SK-N-SH (cell line): ENCODE data around the gene TAF1B. TPM values are rescaled to one million over a fixed set of nuclear protein-coding genes. Genes with fewer than 3 reads are reported as not detected.

Source experiments
- CTCF ChIA-PET: fragments of 300-600, 350-600 bp; formaldehyde crosslinking; extraction: SDS; loops from one replicate; lab custom pipeline; 2021; lab: Yijun Ruan, JAX
- POLR2A ChIA-PET: fragments of 350-600 bp; sonication (Branson Sonifier 250); formaldehyde crosslinking; extraction: SDS; loops from one replicate; lab custom pipeline; 2020; ENCODE audit warnings: antibody characterized with exemption, inconsistent platforms; lab: Yijun Ruan, JAX
- DNase-seq: peaks from one replicate; pipeline ENCODE4 v3.0.0; 2012
- H2AFZ ChIP-seq: fragments of 200-600 bp; sonication (generic); 2 replicates; pipeline ENCODE4 v1.8.1; 2016; ENCODE audit warnings: antibody characterized with exemption, mild to moderate bottlenecking, low read depth
- H3F3A ChIP-seq: fragments of 200-600 bp; sonication (generic); replicated peaks from 2 replicates; pipeline ENCODE3; 2016; ENCODE audit warnings: antibody characterized with exemption, mild to moderate bottlenecking; ENCODE audit not compliant: insufficient read depth
- H3K27ac ChIP-seq, 2 experiments: fragments of 200-500 bp in 1 of 2; fragments of 200-600 bp in 1 of 2; sonication (Bioruptor generic) in 1 of 2; sonication (generic), shearing (Covaris generic) in 1 of 2; 2 replicates each; pipeline versions ENCODE4 v1.5.1 to v1.6.1; 2014 to 2016; ENCODE audit warnings: low read depth in 2 of 2, inconsistent platforms in 1 of 2, low read length in 1 of 2, mild to moderate bottlenecking in 1 of 2, mixed read lengths in 1 of 2
- H3K27me3 ChIP-seq: fragments of 200-600 bp; sonication (generic), shearing (Covaris generic); 2 replicates; pipeline ENCODE4 v1.6.1; 2016; ENCODE audit warnings: mixed run types; ENCODE audit not compliant: insufficient read depth
- H3K36me3 ChIP-seq, 2 experiments: fragments of 200-500 bp in 1 of 2; fragments of 200-600 bp in 1 of 2; sonication (Bioruptor generic) in 1 of 2; sonication (generic) in 1 of 2; replicated peaks in 1 of 2; 2 replicates each; pipeline versions ENCODE3 to v1.5.1; 2014 to 2016; ENCODE audit warnings: low read length in 1 of 2, mild to moderate bottlenecking in 1 of 2; ENCODE audit not compliant: insufficient read depth in 2 of 2, control insufficient read depth in 1 of 2
- H3K4me1 ChIP-seq, 2 experiments: fragments of 200-500 bp in 1 of 2; fragments of 200-600 bp in 1 of 2; sonication (Bioruptor generic) in 1 of 2; sonication (generic), shearing (Covaris generic) in 1 of 2; 2 replicates each; pipeline versions ENCODE4 v1.5.1 to v1.6.1; 2014 to 2016; ENCODE audit warnings: low read depth in 1 of 2, low read length in 1 of 2, mixed run types in 1 of 2; ENCODE audit not compliant: insufficient read depth in 2 of 2, control insufficient read depth in 1 of 2
- H3K4me2 ChIP-seq: fragments of 200-600 bp; sonication (generic), shearing (Covaris generic); 2 replicates; pipeline ENCODE4 v1.6.1; 2017; ENCODE audit warnings: mixed run types
- H3K4me3 ChIP-seq, 2 experiments: fragments of 200-500 bp in 1 of 2; fragments of 200-600 bp in 1 of 2; sonication (Bioruptor generic) in 1 of 2; sonication (generic), shearing (Covaris generic) in 1 of 2; 2 replicates each; pipeline versions ENCODE4 v1.5.1 to v1.8.1; 2014 to 2016; ENCODE audit warnings: low read depth in 2 of 2, inconsistent platforms in 1 of 2, low read length in 1 of 2, mild to moderate bottlenecking in 1 of 2, mixed read lengths in 1 of 2, moderate library complexity in 1 of 2
- H3K79me2 ChIP-seq: fragments of 200-600 bp; sonication (generic); 2 replicates; pipeline ENCODE4 v1.8.1; 2017; ENCODE audit warnings: mild to moderate bottlenecking; ENCODE audit not compliant: insufficient read depth
- H3K9ac ChIP-seq: fragments of 200-600 bp; sonication (generic); 2 replicates; pipeline ENCODE4 v1.6.1; 2017; ENCODE audit warnings: mixed run types
- H3K9me2 ChIP-seq: fragments of 200-600 bp; sonication (generic); 2 replicates; pipeline ENCODE4 v1.6.1; 2017; ENCODE audit warnings: mixed run types
- H3K9me3 ChIP-seq: fragments of 200-600 bp; sonication (generic); 2 replicates; pipeline ENCODE4 v1.6.1; 2017; ENCODE audit warnings: mixed run types, mild to moderate bottlenecking, moderate library complexity
- H4K20me1 ChIP-seq: fragments of 200-600 bp; sonication (generic); 2 replicates; pipeline ENCODE4 v1.6.1; 2017; ENCODE audit warnings: mild to moderate bottlenecking, mixed run types; ENCODE audit not compliant: insufficient read depth
- ELF1 ChIP-seq: IDR thresholded peaks from 2 replicates; pipeline ENCODE4 v1.4.0; 2012
- EZH2phosphoT487 ChIP-seq: fragments of 200-600 bp; sonication (generic); IDR thresholded peaks from 2 replicates; pipeline ENCODE4 v1.6.1; 2017; ENCODE audit warnings: low read depth, mixed run types, mild to moderate bottlenecking, antibody characterized with exemption, moderate library complexity, borderline replicate concordance
- FOXM1 ChIP-seq: IDR thresholded peaks from 2 replicates; pipeline ENCODE4 v1.4.0; 2012; ENCODE audit warnings: low read depth, mild to moderate bottlenecking
- GABPA ChIP-seq: IDR thresholded peaks from 2 replicates; pipeline ENCODE4 v1.4.0; 2012; ENCODE audit warnings: low read depth, mild to moderate bottlenecking
- JUND ChIP-seq: IDR thresholded peaks from 2 replicates; pipeline ENCODE4 v1.4.0; 2012
- MXI1 ChIP-seq: IDR thresholded peaks from 2 replicates; pipeline ENCODE4 v1.6.1; 2012; ENCODE audit warnings: mild to moderate bottlenecking, low read depth, low read length, improper control_type of control experiment
- RCOR1 ChIP-seq: fragments of 150-350 bp; IDR thresholded peaks from 2 replicates; pipeline ENCODE4 v1.6.1; 2017; ENCODE audit warnings: antibody characterized with exemption, low read length
- TEAD4 ChIP-seq: IDR thresholded peaks from 2 replicates; pipeline ENCODE4 v1.4.0; 2012; ENCODE audit warnings: mild to moderate bottlenecking, borderline replicate concordance; ENCODE audit not compliant: insufficient read depth
- WGBS: methylation state at CpG from one replicate; pipeline ENCODE4 v1.1.6; 2017; ENCODE audit warnings: low lambda C conversion rate; 5-methylcytosine and 5-hydroxymethylcytosine counted together
- polyA plus RNA-seq, 3 experiments: library from polyadenylated mRNA; depleted of rRNA; stranded (reverse); fragments of >200 nt; gene quantifications; 2 replicates each; pipeline ENCODE4 v1.2.3, GENCODE V29; 2012
- TF ChIP-seq, protein P1 (sequence below): IDR thresholded peaks from 2 replicates; pipeline ENCODE4; 2012
- TF ChIP-seq, protein P2 (sequence below): fragments of 200-600 bp; sonication (generic); IDR thresholded peaks from 2 replicates; pipeline ENCODE4 v1.6.1; 2017; ENCODE audit warnings: antibody characterized with exemption, mild to moderate bottlenecking, moderate library complexity
- TF ChIP-seq, protein P3 (sequence below): IDR thresholded peaks from 2 replicates; pipeline ENCODE4 v1.6.1; 2012; ENCODE audit warnings: mild to moderate bottlenecking, low read depth, low read length, moderate library complexity

The TAF1B gene
- polyA plus RNA-seq, 1 of the 3 experiments (the other 2 are of a cell fraction), result 7.8 TPM

DNA sequence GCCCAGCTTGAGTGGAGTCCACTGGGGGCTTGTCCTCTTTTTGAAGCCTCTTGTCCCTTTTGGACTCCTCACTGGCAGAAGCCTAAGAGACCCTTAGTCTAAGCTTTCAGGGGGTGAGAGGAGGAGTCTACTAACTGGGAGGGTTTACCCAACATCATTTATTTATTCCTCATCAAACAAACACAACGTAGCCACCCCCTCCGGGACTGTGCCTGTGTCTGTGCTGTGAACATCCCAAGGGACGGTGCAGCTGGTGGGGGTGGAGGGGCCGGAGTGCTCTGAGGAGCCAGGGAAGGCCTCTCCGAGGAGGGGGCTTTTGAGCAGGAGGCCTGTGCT, 42.7 kb upstream of the TAF1B start:
- Histone ChIP-seq H3K9ac (no peak overlapping the region), H3K4me3 (no peak overlapping the region), H2AFZ (peak overlapping the region; percentile 48; the same call in 1 of the 2 replicates), H3K36me3 (no peaks in the 10 kb centered on the region), H3K4me2 (peak overlapping the region; percentile 6; the same call in 1 of the 2 replicates), H3K9me2 (no peaks in the 10 kb centered on the region), H3K4me1 (peaks cover 9 to 15% of the 10 kb centered on the region in 2 experiments; a peak in 3 of 4 replicates), H4K20me1 (no peaks in the 10 kb centered on the region), H3K79me2 (no peaks in the 10 kb centered on the region), H3K27ac (no peak overlapping the region; a peak in 1 of 4 replicates), H3K27me3 (no peaks in the 10 kb centered on the region), H3F3A (peaks cover 12% of the 10 kb centered on the region), H3K9me3 (no peaks in the 10 kb centered on the region)
- POLR2A ChIA-PET, result interaction anchor here (1.5 to 2.5 kb wide), 2 partner anchors 170 to 248 kb away, joined by 4 to 8 read pairs; partner anchors contain the start of gene YWHAQ
- no peak for DNase-seq
- CTCF ChIA-PET, result interaction anchor here (0.5 to 14.3 kb wide), 40 partner anchors 9 to 731 kb away, joined by 3 to 207 read pairs (median 6); partner anchors contain the start of genes KLF11, TAF1B and YWHAQ
- TF ChIP-seq ELF1, result no peak
- no peak for TF ChIP-seq TEAD4
- TF ChIP-seq, protein P1, sequence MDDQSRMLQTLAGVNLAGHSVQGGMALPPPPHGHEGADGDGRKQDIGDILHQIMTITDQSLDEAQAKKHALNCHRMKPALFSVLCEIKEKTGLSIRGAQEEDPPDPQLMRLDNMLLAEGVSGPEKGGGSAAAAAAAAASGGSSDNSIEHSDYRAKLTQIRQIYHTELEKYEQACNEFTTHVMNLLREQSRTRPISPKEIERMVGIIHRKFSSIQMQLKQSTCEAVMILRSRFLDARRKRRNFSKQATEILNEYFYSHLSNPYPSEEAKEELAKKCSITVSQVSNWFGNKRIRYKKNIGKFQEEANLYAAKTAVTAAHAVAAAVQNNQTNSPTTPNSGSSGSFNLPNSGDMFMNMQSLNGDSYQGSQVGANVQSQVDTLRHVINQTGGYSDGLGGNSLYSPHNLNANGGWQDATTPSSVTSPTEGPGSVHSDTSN, result no peak
- no peak for TF ChIP-seq EZH2phosphoT487
- TF ChIP-seq RCOR1, result no peak
- WGBS, result 96% methylated on average over 5 of the region's 5 CpGs

DNA sequence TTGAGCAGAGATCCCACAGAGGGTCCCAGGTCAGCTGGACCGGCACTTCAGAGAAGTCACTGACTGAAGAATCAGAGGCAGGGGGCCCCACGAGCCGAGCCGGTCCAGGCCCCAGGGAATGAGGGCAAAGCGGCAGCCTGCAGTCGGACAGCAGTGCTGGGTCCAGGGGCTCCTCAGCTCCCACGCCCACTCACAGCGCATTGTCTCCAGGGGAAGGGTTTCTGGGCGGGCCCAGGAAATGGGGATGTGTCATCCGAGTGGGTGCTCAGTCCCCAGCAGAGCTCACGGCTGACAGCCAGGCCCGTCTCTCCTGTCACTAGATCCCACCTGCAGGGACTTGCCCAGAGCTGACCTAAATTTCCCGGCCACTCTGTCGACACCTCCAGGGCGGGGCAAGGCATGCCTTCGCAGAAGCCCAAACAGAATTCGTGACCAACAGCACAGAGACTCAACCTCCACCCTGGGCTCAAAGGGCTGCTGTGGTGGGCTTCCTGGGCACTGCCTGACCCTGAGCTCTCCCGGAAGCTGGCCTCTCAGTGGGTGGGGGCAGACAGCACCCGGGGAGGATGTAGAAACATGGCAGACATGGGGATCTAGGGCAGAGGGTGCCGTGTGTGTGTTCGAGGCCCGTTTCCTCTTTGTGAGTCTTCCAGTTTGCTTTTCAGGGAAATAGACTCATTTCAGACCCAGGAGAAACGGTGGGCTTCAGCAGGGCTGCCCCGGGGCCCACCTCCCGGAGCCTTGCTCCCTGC, 42.1 kb upstream of the TAF1B start:
- no peak for TF ChIP-seq FOXM1
- TF ChIP-seq, all 33 proteins: peak for 0
- no peaks in the 10 kb centered on the region for H3K9me3 ChIP-seq
- H3K4me1 ChIP-seq, result peaks cover 11 to 15% of the 10 kb centered on the region in 2 experiments; a peak in 3 of 4 replicates
- no peak overlapping the region for H3K4me3 ChIP-seq
- peak overlapping the region; percentile 6; the same call in 1 of the 2 replicates for H3K4me2 ChIP-seq
- ChIA-PET POLR2A (interaction anchor here (2.5 kb wide), 1 partner anchor 171 kb away, joined by 8 read pairs; the partner anchor contains the start of gene YWHAQ), CTCF (interaction anchor here (0.6 to 14.3 kb wide), 27 partner anchors 8 to 732 kb away, joined by 3 to 207 read pairs (median 9); partner anchors contain the start of gene KLF11)
- peaks cover 12% of the 10 kb centered on the region for H3F3A ChIP-seq
- no peaks in the 10 kb centered on the region for H3K36me3 ChIP-seq
- H3K9me2 ChIP-seq, result no peaks in the 10 kb centered on the region
- H3K79me2 ChIP-seq, result no peaks in the 10 kb centered on the region
- peak overlapping the region in 1 of 2 experiments; percentile 67; a peak in 2 of 4 replicates for H3K27ac ChIP-seq
- no peak for DNase-seq
- no peaks in the 10 kb centered on the region for H3K27me3 ChIP-seq
- H2AFZ ChIP-seq, result peak overlapping the region; percentile 48
- WGBS, result 83% methylated on average over 16 of the region's 25 CpGs
- H4K20me1 ChIP-seq, result no peaks in the 10 kb centered on the region
- no peak overlapping the region for H3K9ac ChIP-seq

DNA sequence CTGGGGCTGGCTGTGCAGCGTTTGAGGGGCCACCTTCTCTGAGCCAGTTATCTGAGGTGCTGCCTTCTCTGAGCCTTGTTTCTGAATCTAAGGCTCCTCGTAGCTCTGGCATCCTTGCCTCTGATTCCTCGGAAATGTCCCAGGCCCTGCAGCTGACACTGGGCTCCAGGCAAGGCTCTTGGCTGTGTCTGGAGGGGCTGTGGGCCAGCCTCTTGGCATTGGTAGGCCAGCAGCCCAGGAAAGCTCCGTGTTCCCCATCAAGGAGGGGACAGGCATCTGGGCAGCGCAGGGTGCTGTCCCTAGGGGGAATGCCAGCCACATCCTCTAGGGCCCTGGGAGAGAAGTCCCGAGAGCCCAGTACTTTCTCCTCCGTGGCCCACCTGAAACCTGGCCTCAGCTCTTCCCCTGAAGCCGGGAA, 40.7 kb upstream of the TAF1B start:
- 96% methylated on average over 8 of the region's 8 CpGs for WGBS
- Histone ChIP-seq H3K9me3 (no peaks in the 10 kb centered on the region), H3K4me3 (no peak overlapping the region), H3K27ac (peak overlapping the region in 1 of 2 experiments; percentile 67; a peak in 2 of 4 replicates), H3K79me2 (no peaks in the 10 kb centered on the region), H3K4me1 (peaks cover 10 to 15% of the 10 kb centered on the region in 2 experiments; a peak in 3 of 4 replicates), H3K27me3 (no peaks in the 10 kb centered on the region), H4K20me1 (no peaks in the 10 kb centered on the region), H3K36me3 (no peaks in the 10 kb centered on the region), H3K9ac (no peak overlapping the region), H2AFZ (no peak overlapping the region), H3F3A (peaks cover 12% of the 10 kb centered on the region), H3K9me2 (no peaks in the 10 kb centered on the region), H3K4me2 (no peak overlapping the region)
- DNase-seq, result peak; percentile 28
- ChIA-PET CTCF (interaction anchor here (1.0 to 14.3 kb wide), 5 partner anchors 12 to 245 kb away, joined by 3 to 207 read pairs (median 4); partner anchors contain the start of gene KLF11), POLR2A (no interaction called here)
- TF ChIP-seq, protein P2, sequence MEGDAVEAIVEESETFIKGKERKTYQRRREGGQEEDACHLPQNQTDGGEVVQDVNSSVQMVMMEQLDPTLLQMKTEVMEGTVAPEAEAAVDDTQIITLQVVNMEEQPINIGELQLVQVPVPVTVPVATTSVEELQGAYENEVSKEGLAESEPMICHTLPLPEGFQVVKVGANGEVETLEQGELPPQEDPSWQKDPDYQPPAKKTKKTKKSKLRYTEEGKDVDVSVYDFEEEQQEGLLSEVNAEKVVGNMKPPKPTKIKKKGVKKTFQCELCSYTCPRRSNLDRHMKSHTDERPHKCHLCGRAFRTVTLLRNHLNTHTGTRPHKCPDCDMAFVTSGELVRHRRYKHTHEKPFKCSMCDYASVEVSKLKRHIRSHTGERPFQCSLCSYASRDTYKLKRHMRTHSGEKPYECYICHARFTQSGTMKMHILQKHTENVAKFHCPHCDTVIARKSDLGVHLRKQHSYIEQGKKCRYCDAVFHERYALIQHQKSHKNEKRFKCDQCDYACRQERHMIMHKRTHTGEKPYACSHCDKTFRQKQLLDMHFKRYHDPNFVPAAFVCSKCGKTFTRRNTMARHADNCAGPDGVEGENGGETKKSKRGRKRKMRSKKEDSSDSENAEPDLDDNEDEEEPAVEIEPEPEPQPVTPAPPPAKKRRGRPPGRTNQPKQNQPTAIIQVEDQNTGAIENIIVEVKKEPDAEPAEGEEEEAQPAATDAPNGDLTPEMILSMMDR, result no peak
- TF ChIP-seq, protein P3, sequence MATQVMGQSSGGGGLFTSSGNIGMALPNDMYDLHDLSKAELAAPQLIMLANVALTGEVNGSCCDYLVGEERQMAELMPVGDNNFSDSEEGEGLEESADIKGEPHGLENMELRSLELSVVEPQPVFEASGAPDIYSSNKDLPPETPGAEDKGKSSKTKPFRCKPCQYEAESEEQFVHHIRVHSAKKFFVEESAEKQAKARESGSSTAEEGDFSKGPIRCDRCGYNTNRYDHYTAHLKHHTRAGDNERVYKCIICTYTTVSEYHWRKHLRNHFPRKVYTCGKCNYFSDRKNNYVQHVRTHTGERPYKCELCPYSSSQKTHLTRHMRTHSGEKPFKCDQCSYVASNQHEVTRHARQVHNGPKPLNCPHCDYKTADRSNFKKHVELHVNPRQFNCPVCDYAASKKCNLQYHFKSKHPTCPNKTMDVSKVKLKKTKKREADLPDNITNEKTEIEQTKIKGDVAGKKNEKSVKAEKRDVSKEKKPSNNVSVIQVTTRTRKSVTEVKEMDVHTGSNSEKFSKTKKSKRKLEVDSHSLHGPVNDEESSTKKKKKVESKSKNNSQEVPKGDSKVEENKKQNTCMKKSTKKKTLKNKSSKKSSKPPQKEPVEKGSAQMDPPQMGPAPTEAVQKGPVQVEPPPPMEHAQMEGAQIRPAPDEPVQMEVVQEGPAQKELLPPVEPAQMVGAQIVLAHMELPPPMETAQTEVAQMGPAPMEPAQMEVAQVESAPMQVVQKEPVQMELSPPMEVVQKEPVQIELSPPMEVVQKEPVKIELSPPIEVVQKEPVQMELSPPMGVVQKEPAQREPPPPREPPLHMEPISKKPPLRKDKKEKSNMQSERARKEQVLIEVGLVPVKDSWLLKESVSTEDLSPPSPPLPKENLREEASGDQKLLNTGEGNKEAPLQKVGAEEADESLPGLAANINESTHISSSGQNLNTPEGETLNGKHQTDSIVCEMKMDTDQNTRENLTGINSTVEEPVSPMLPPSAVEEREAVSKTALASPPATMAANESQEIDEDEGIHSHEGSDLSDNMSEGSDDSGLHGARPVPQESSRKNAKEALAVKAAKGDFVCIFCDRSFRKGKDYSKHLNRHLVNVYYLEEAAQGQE, result no peak
- no peak for TF ChIP-seq JUND
- no peak for TF ChIP-seq EZH2phosphoT487
- TF ChIP-seq MXI1, result no peak
- TF ChIP-seq FOXM1, result no peak
- no peak for TF ChIP-seq GABPA
